IPS DF 19.7 (cell line): ENCODE data around the gene NACA.
"Not testable (repeated sequence)": the region's sequence is repeated elsewhere in the genome, so short reads cannot be mapped to it uniquely, and the experiment has no call there.

Experiments used
- DNase-seq: peaks from one replicate; pipeline ENCODE4 v3.0.0-alpha.2; 2013; ENCODE audit warnings: low read depth, low spot score

The NACA gene

GRCh38 chr12:56724972-56725722 is at the start of gene NACA:
TSS of gene NACA (minus strand) at chr12:56725299. CDS start at chr12:56724521, 778 bp downstream.
- DNase-seq = peak; percentile 78

GRCh38 chr12:56773113-56773512 is 48.0 kb upstream of the NACA start:
- no peak for DNase-seq

GRCh38 chr12:56772625-56773024 is 47.5 kb upstream of the NACA start:
- DNase-seq = no peak

GRCh38 chr12:56769868-56770267 is 44.8 kb upstream of the NACA start:
- DNase-seq = no peak

GRCh38 chr12:56768424-56768823 is 43.3 kb upstream of the NACA start:
- DNase-seq = no peak

- DNase-seq = no peak
Observed at GRCh38 chr12:56766535-56766934, 41.4 kb upstream of the NACA start.

- DNase-seq = no peak
Observed at GRCh38 chr12:56763753-56764657, 38.9 kb upstream of the NACA start.

- DNase-seq = no peak
Observed at GRCh38 chr12:56761812-56762211, 36.7 kb upstream of the NACA start.

GRCh38 chr12:56760460-56760859 is 35.4 kb upstream of the NACA start:
- no peak for DNase-seq

- no peak for DNase-seq
Observed at GRCh38 chr12:56759263-56759908, 34.3 kb upstream of the NACA start.

- no peak for DNase-seq
Observed at GRCh38 chr12:56758728-56759262, 33.7 kb upstream of the NACA start.

- not testable (repeated sequence) for DNase-seq
Observed at GRCh38 chr12:56757971-56758370, 32.9 kb upstream of the NACA start.

GRCh38 chr12:56753566-56753965 is 28.5 kb upstream of the NACA start:
- DNase-seq = no peak

GRCh38 chr12:56751712-56752598 is 26.9 kb upstream of the NACA start, which contains the start of gene PRIM1:
TSS of gene PRIM1 (minus strand) at chr12:56752323. CDS start at chr12:56752298, 25 bp downstream.
- DNase-seq = no peak

GRCh38 chr12:56750596-56750995 is 25.5 kb upstream of the NACA start:
- DNase-seq = not testable (repeated sequence)

- DNase-seq = no peak
Observed at GRCh38 chr12:56749853-56750252, 24.8 kb upstream of the NACA start.

- no peak for DNase-seq
Observed at GRCh38 chr12:56749359-56749758, 24.3 kb upstream of the NACA start.

GRCh38 chr12:56728139-56728861 is 3.2 kb upstream of the NACA start:
- DNase-seq = no peak

- not testable (repeated sequence) for DNase-seq
Observed at GRCh38 chr12:56726196-56726675, 1.1 kb upstream of the NACA start.

- DNase-seq = no peak
Observed at GRCh38 chr12:56725723-56726102, 614 bp upstream of the NACA start.
